Suprapubic skin (tissue), 4 donors: Measurements from ENCODE around the gene TRAPPC10. TPM values are rescaled to one million over a fixed set of nuclear protein-coding genes. Genes with fewer than 3 reads are reported as not detected.
A peak's percentile ranks its signal among the peaks of the same experiment; 100 is the strongest.

Source experiments
- DNase-seq, 2 donors: peaks; one replicate each; pipeline ENCODE4 v3.0.0-alpha.2; 2019; ENCODE audit warnings: low spot score in 2 of 2
- H3K27ac ChIP-seq: fragments of 200-600 bp; sonication (generic); one replicate; pipeline ENCODE4 v1.5.1; 2019
- H3K27me3 ChIP-seq: fragments of 200-600 bp; sonication (generic); one replicate; pipeline ENCODE4 v1.5.1; 2019
- H3K36me3 ChIP-seq: fragments of 200-600 bp; sonication (generic); one replicate; pipeline ENCODE4 v1.5.1; 2019
- H3K4me1 ChIP-seq: fragments of 200-600 bp; sonication (generic); one replicate; pipeline ENCODE4 v1.5.1; 2019
- H3K4me3 ChIP-seq: fragments of 200-600 bp; sonication (generic); one replicate; pipeline ENCODE4 v1.5.1; 2019; ENCODE audit warnings: mild to moderate bottlenecking
- H3K9me3 ChIP-seq: fragments of 200-600 bp; sonication (generic); one replicate; pipeline ENCODE4 v1.5.1; 2019
- EP300 ChIP-seq: sonication (generic); formaldehyde crosslinking; IDR thresholded peaks from one replicate; pipeline ENCODE4 v1.6.1; 2017; ENCODE audit warnings: antibody characterized with exemption
- POLR2A ChIP-seq, 2 donors: fragments of 450-650 bp; IDR thresholded peaks; one replicate each; pipeline ENCODE4 v1.6.1; 2017; ENCODE audit warnings: antibody characterized with exemption in 2 of 2, mild to moderate bottlenecking in 2 of 2, moderate library complexity in 2 of 2
- POLR2AphosphoS5 ChIP-seq, 3 donors: sonication (generic); formaldehyde crosslinking; IDR thresholded peaks; one replicate each; pipeline ENCODE4 v1.6.1; 2017; ENCODE audit warnings: antibody characterized with exemption in 3 of 3
- WGBS: methylation state at CpG from one replicate; pipeline ENCODE4 v1.1.5; 2018; 5-methylcytosine and 5-hydroxymethylcytosine counted together
- total RNA-seq, 4 donors: library from RNA; depleted of rRNA; stranded (reverse); fragments of >200 nt; gene quantifications; one replicate each; pipeline ENCODE4 v1.1.0, GENCODE V29; 2016
- TF ChIP-seq, protein P1 (sequence below), 2 donors: fragments of 200-600 bp in 1 of 2; fragments of 450-650 bp in 1 of 2; sonication (generic) in 1 of 2; IDR thresholded peaks; one replicate each; pipeline ENCODE4 v1.5.1; 2016 to 2019; ENCODE audit warnings: antibody characterized with exemption in 2 of 2, mild to moderate bottlenecking in 1 of 2, moderate library complexity in 1 of 2

The TRAPPC10 gene
- total RNA-seq, 4 donors from 2014 or later: 31.0 to 51.8 (median 43.0) TPM

DNA sequence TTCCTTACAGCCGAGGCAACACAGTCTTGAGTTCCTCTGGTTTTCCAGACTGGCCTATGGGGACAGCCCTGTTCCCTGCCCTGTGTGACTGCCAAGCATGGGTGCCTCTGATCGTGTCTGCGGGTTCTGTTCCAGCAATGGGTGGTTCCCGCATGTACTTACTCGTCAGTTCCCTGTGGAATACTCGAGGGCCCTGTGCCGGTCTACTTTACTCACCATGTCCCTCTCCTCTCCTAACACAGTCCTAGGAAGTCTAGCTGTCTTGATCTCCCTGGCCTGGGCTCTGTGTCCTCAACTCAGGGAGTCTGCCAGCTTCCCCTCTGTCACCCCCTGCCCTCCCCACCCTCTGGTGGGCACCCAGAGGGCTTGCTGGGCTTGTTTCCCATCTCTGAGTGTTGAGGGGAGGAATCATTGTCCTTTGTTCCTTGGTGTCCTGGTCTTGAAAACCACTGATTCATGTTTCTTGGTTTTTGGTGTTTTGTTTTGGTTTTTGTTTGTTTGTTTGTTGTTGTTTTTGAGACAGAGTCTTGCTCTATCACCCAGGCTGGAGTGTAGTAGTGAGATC lies 36.0 kb downstream of the TRAPPC10 start:
- no peak for TF ChIP-seq EP300
- TF ChIP-seq, protein P1, sequence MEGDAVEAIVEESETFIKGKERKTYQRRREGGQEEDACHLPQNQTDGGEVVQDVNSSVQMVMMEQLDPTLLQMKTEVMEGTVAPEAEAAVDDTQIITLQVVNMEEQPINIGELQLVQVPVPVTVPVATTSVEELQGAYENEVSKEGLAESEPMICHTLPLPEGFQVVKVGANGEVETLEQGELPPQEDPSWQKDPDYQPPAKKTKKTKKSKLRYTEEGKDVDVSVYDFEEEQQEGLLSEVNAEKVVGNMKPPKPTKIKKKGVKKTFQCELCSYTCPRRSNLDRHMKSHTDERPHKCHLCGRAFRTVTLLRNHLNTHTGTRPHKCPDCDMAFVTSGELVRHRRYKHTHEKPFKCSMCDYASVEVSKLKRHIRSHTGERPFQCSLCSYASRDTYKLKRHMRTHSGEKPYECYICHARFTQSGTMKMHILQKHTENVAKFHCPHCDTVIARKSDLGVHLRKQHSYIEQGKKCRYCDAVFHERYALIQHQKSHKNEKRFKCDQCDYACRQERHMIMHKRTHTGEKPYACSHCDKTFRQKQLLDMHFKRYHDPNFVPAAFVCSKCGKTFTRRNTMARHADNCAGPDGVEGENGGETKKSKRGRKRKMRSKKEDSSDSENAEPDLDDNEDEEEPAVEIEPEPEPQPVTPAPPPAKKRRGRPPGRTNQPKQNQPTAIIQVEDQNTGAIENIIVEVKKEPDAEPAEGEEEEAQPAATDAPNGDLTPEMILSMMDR (IDR thresholded peaks at IDR 0.05): no peak
- H3K4me3 ChIP-seq: no peak overlapping the region
- peaks cover 3% of the 10 kb centered on the region for H3K4me1 ChIP-seq
- no peaks in the 10 kb centered on the region for H3K27me3 ChIP-seq
- WGBS: 54% methylated on average over 7 of the region's 7 CpGs
- H3K27ac ChIP-seq: no peak overlapping the region
- peaks cover 17% of the 10 kb centered on the region for H3K36me3 ChIP-seq
- DNase-seq: peak in 1 of 2 donors; percentile 43
- no peaks in the 10 kb centered on the region for H3K9me3 ChIP-seq

DNA sequence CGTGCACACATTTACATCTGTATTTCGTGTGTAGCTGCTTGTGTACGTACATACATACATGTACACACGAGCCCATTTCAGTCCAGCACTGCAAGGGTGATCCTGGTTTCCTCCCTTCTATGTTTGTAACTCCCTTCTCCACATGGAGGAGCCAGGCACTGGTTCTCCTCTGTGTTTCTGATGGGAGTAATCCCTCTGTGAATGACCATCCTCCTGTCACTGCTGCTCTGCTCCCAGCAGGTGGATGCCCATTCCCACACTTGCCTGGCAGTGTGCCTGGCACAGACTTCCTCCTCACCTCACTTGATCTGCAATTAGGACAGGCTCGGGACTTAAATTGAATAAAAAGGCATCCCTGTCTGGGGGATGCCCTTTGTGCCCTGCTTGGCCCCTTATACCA lies 37.1 kb downstream of the TRAPPC10 start:
- DNase-seq: peak in 1 of 2 donors; percentile 28
- 90% methylated on average over 5 of the region's 5 CpGs for WGBS
- H3K9me3 ChIP-seq: no peaks in the 10 kb centered on the region
- TF ChIP-seq, protein P1 (IDR thresholded peaks at IDR 0.05): no peak
- no peak overlapping the region for H3K27ac ChIP-seq
- no peaks in the 10 kb centered on the region for H3K27me3 ChIP-seq
- H3K4me1 ChIP-seq: peaks cover 3% of the 10 kb centered on the region
- H3K36me3 ChIP-seq: peaks cover 18% of the 10 kb centered on the region
- no peak overlapping the region for H3K4me3 ChIP-seq

DNA sequence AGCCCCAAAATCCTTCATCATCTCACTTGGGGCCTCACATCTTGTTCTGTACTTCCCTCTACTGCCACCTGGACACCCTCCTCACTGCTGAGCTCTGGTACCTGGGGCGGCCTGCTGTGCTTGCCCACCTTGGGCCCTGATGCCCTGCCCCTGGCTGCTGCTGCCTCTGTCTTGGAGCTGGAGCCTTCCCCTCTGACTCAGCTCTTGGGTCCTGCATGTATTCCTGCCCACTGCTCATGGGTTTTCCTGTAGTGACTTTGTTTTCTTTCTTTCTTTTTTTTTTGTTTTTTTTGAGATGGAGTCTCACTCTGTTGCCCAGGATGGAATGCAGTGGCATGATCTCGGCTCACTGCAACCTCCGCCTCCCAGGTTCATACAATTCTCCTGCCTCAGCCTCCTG lies 37.5 kb downstream of the TRAPPC10 start:
- 95% methylated on average over 3 of the region's 3 CpGs for WGBS
- Histone ChIP-seq H3K36me3 (peaks cover 18% of the 10 kb centered on the region), H3K4me1 (peaks cover 3% of the 10 kb centered on the region), H3K4me3 (no peak overlapping the region), H3K27ac (no peak overlapping the region), H3K9me3 (no peaks in the 10 kb centered on the region), H3K27me3 (no peaks in the 10 kb centered on the region)
- peak in 1 of 2 donors; percentile 58 for DNase-seq
- TF ChIP-seq POLR2AphosphoS5 (IDR thresholded peaks at IDR 0.05): no peak
- no peak for TF ChIP-seq POLR2A (IDR thresholded peaks at IDR 0.05)
- TF ChIP-seq, protein P1 (IDR thresholded peaks at IDR 0.05): no peak
- TF ChIP-seq EP300: no peak

DNA sequence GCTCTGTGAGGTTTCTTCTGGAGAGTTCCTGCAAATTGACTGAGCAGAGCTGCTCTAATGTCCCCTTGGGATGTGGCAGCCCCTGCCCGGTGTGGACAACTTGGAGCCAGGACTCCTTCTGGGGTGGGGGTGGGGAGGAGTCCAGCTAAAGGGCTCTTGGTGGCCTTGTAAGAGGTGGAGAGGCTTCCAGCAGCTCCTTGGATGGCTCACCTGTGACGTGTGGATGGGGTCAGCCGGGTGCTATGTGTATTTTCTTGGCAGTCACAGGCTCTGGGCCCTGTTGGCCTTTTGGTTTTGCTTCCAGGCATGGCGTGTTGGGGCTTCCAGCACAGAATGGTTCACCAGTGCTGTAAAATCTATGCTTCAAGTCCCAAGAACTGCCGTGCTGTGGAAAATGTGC lies 38.2 kb downstream of the TRAPPC10 start:
- Histone ChIP-seq H3K36me3 (peaks cover 18% of the 10 kb centered on the region), H3K27ac (no peak overlapping the region), H3K4me1 (peaks cover 3% of the 10 kb centered on the region), H3K9me3 (no peaks in the 10 kb centered on the region), H3K4me3 (no peak overlapping the region), H3K27me3 (no peaks in the 10 kb centered on the region)
- WGBS: 84% methylated on average over 5 of the region's 5 CpGs
- peak in 1 of 2 donors; percentile 56 for DNase-seq
- TF ChIP-seq POLR2A (IDR thresholded peaks at IDR 0.05) (no peak), EP300 (no peak), POLR2AphosphoS5 (IDR thresholded peaks at IDR 0.05) (no peak)
- TF ChIP-seq, protein P1 (IDR thresholded peaks at IDR 0.05): no peak

DNA sequence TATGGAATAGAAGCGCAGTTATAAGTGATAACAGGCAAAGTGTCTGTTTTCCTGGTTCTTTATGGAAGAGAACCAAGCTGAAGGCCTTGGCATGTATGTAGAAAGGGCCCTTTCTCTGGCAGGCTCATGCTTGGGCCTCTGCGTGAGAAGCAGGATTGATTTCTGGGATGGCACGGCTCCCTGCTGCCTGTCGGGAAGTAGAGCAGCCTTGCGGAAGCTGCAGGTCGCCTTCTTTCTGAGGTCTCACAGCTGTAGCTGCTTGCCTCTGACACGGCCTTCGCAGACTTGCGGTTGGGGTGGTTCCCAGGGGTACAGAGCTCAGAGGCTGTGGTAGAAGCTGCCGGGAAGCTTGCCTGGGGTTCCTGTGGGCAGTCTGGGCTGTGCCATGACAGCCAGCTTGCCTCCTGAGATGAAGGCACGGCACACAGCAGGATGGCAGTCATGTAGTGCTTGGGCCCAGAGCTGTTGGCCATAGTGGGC lies 39.4 kb downstream of the TRAPPC10 start:
- 92% methylated on average over 8 of the region's 11 CpGs for WGBS
- TF ChIP-seq, protein P1 (IDR thresholded peaks at IDR 0.05): no peak
- no peak for TF ChIP-seq POLR2A (IDR thresholded peaks at IDR 0.05)
- Histone ChIP-seq H3K9me3 (no peaks in the 10 kb centered on the region), H3K4me1 (peaks cover 3% of the 10 kb centered on the region), H3K36me3 (peaks cover 27% of the 10 kb centered on the region), H3K4me3 (no peak overlapping the region), H3K27me3 (no peaks in the 10 kb centered on the region), H3K27ac (no peak overlapping the region)
- DNase-seq: peak in 1 of 2 donors; percentile 45
